Right lobe of liver (tissue), 6 donors: ENCODE data around the gene PNPLA7. TPM values are rescaled to one million over a fixed set of nuclear protein-coding genes. Genes with fewer than 3 reads are reported as not detected.

Experiments
- ATAC-seq, 4 donors: fragments of 200-7000 bp; cut with Tn5 transposase; one replicate each; pipeline ENCODE4 v1.9.1; 2020; ENCODE audit warnings: mild to moderate bottlenecking in 4 of 4, moderate library complexity in 4 of 4
- DNase-seq, 3 donors: peaks; one replicate each; pipeline ENCODE4 v3.0.0-alpha.2; 2020
- H3K27ac ChIP-seq, 3 donors: fragments of 200-600 bp; one replicate each; pipeline ENCODE4 v1.8.0; 2022
- H3K27me3 ChIP-seq, 2 donors: fragments of 200-600 bp; one replicate each; pipeline ENCODE4 v1.8.0; 2022
- H3K36me3 ChIP-seq, 4 donors: fragments of 200-600 bp; sonication (generic) in 1 of 4; one replicate each; pipeline versions ENCODE4 v1.5.1 to v1.8.0; 2017 to 2022; ENCODE audit warnings: control low read depth in 1 of 4
- H3K4me1 ChIP-seq, 4 donors: fragments of 200-600 bp; sonication (generic) in 1 of 4; one replicate each; pipeline versions ENCODE4 v1.5.1 to v1.8.0; 2017 to 2022; ENCODE audit warnings: control low read depth in 1 of 4
- H3K4me3 ChIP-seq, 3 donors: fragments of 200-600 bp; one replicate each; pipeline ENCODE4 v1.8.0; 2022
- H3K9me3 ChIP-seq, 4 donors: fragments of 200-600 bp; sonication (generic) in 1 of 4; one replicate each; pipeline versions ENCODE4 v1.5.1 to v1.8.0; 2017 to 2022; ENCODE audit warnings: control low read depth in 1 of 4
- CTCF ChIP-seq, 4 donors: fragments of 200-600 bp in 3 of 4; fragments of 450-650 bp in 1 of 4; IDR thresholded peaks; one replicate each; pipeline versions ENCODE4 v1.5.1 to v1.8.0; 2016 to 2022; ENCODE audit warnings: antibody characterized with exemption in 4 of 4, mild to moderate bottlenecking in 2 of 4
- POLR2A ChIP-seq: fragments of 450-650 bp; IDR thresholded peaks from one replicate; pipeline ENCODE4 v1.6.1; 2017; ENCODE audit warnings: antibody characterized with exemption, mild to moderate bottlenecking
- WGBS: methylation state at CpG from one replicate; pipeline ENCODE4 v1.1.6; 2018; ENCODE audit warnings: low coverage, low lambda C conversion rate; ENCODE audit not compliant: insufficient coverage; ENCODE audit errors: missing lambda C conversion rate; 5-methylcytosine and 5-hydroxymethylcytosine counted together
- intact Hi-C, 2 donors: fragments of 100-400 bp; cut with DNase I; formaldehyde crosslinking; loops; one replicate each; pipeline versions ENCODE4 v1.11.2 to v1.14.1; 2022
- total RNA-seq, 6 experiments: library from RNA; depleted of rRNA in 2 of 6; stranded (reverse); fragments of >200 nt in 2 of 6; fragmentation: NEBNext Ultra II Directional in 3 of 6; extraction: Animal tissue kit (Norgen Biotek cat#: 25700) in 3 of 6; gene quantifications; one replicate each; pipeline versions ENCODE4 v1.1.0 to v1.2.4, GENCODE V29; 2016 to 2023
- donor health status: DM: no; HTN: yes; CAD: no.
- donor health status: DM: no; HTN: no; CAD: no.
- donor health status: DM: no; HTN: no; CAD: no.
- donor health status: DM: no; HTN: yes; CAD: no.
- donor health status: DM: no; HTN: yes; CAD: no.

PNPLA7 gene
- total RNA-seq, 6 experiments from 2014 or later, result 3.9 to 15.6 (median 7.4) TPM

GRCh38 chr9:137455359-137455991 is 94.7 kb downstream of the PNPLA7 start:
- 67% methylated on average over 2 of the region's 18 CpGs for WGBS
- DNase-seq (peak in 1 of 3 donors; percentile 50), ATAC-seq (no peak)
- Histone ChIP-seq H3K36me3 (no peaks in the 10 kb centered on the region), H3K9me3 (no peaks in the 10 kb centered on the region), H3K27me3 (no peaks in the 10 kb centered on the region), H3K4me3 (no peak overlapping the region), H3K27ac (peak overlapping the region in 2 of 3 donors; percentile 84 to 90), H3K4me1 (peaks cover 0 to 25% (median 3%) of the 10 kb centered on the region in 4 donors)
- no peak for TF ChIP-seq CTCF (IDR thresholded peaks at IDR 0.05)
- TF ChIP-seq POLR2A, result no peak
- intact Hi-C loops, result no loop called here

- DNase-seq, result peak; percentile 72 to 91 (median 90)
These were observed 95.4 kb downstream of the PNPLA7 start for GRCh38 chr9:137454597-137455358.

GRCh38 chr9:137454145-137454596 is 96.0 kb downstream of the PNPLA7 start:
- ATAC-seq (peak; percentile 59 to 74 (median 63)), DNase-seq (peak; percentile 80 to 88 (median 84))
- TF ChIP-seq CTCF (IDR thresholded peaks at IDR 0.05) (no peak), POLR2A (no peak)
- Histone ChIP-seq H3K27me3 (no peaks in the 10 kb centered on the region), H3K4me3 (peak overlapping the region; percentile 50 to 62 (median 58)), H3K27ac (peak overlapping the region; percentile 44 to 90 (median 84)), H3K36me3 (peaks cover 0 to 4% (median 0%) of the 10 kb centered on the region in 4 donors), H3K9me3 (no peaks in the 10 kb centered on the region), H3K4me1 (peaks cover 0 to 25% (median 3%) of the 10 kb centered on the region in 4 donors)
- intact Hi-C loops, result no loop called here
- 0% methylated on average over 1 of the region's 24 CpGs for WGBS

More at GRCh38 chr9:137454597-137455358, 95.4 kb downstream of the PNPLA7 start:
- H3K27ac ChIP-seq, result peak overlapping the region; percentile 44 to 90 (median 84)
- ATAC-seq, result peak; percentile 43 to 65 (median 61)
- no peaks in the 10 kb centered on the region for H3K9me3 ChIP-seq
- intact Hi-C loops, result no loop called here
- no peaks in the 10 kb centered on the region for H3K27me3 ChIP-seq
- 29% methylated on average over 7 of the region's 30 CpGs for WGBS
- H3K36me3 ChIP-seq, result no peaks in the 10 kb centered on the region
- H3K4me3 ChIP-seq, result peak overlapping the region; percentile 50 to 62 (median 58)
- TF ChIP-seq POLR2A, result no peak
- no peak for TF ChIP-seq CTCF (IDR thresholded peaks at IDR 0.05)
- H3K4me1 ChIP-seq, result peaks cover 0 to 25% (median 3%) of the 10 kb centered on the region in 4 donors

GRCh38 chr9:137453643-137454081 is 96.5 kb downstream of the PNPLA7 start:
- Histone ChIP-seq H3K4me3 (peak overlapping the region in 1 of 3 donors; percentile 27), H3K36me3 (peaks cover 0 to 4% (median 0%) of the 10 kb centered on the region in 4 donors), H3K27me3 (no peaks in the 10 kb centered on the region), H3K4me1 (peaks cover 0 to 25% (median 3%) of the 10 kb centered on the region in 4 donors), H3K9me3 (no peaks in the 10 kb centered on the region), H3K27ac (no peak overlapping the region)
- TF ChIP-seq POLR2A (no peak), CTCF (IDR thresholded peaks at IDR 0.05) (no peak)
- peak; percentile 85 to 91 (median 87) for DNase-seq
- 40% methylated on average over 17 of the region's 25 CpGs for WGBS
- peak; percentile 67 to 73 (median 70) for ATAC-seq
- intact Hi-C loops, result no loop called here
